ENCODE results near the gene ITGA11. TPM values are rescaled to one million over a fixed set of nuclear protein-coding genes. Genes with fewer than 3 reads are reported as not detected.

The ITGA11 gene
- total and polyA plus RNA-seq, 2 experiments from 2014 or later, result 0.03 to 0.40 TPM

DNA sequence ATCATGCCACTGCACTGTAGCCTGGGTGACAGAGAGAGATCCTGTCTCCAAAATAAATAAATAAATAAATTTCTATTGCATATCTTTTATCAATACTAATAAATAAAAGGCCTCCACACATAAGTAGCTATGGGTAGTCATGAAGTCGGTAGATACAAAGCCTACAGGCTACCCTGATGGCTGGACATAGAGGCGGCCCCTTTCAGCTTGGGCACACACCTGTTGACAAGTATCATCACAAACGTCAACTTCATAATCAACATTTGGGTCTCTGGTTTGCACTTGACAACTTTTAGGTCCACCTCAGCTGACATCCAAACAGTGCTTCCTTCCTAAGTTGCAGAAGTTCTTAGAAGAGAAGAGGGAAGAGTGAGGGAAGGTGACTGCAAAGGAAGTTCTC, 53.4 kb downstream of the ITGA11 start:
- Mint-ChIP-seq H3K36me3 (ENCODE audit: low read depth) (peaks cover 4% of the 10 kb centered on the region; the same call in 1 of the 3 replicates), H3K9me3 (peaks cover 6% of the 10 kb centered on the region; the same call in 2 of the 3 replicates), H3K27me3 (ENCODE audit: insufficient read depth, low read depth, poor library complexity) (peaks cover 7% of the 10 kb centered on the region), H3K4me3 (no peak overlapping the region), H3K27ac (no peak overlapping the region), H3K4me1 (no peaks in the 10 kb centered on the region; the same call in 2 of the 3 replicates)
- Histone ChIP-seq H3F3A (replicated peaks; ENCODE audit: low read depth) (no peaks in the 10 kb centered on the region), H3K9me2 (ENCODE audit: insufficient read depth) (no peaks in the 10 kb centered on the region), H3K27ac (ENCODE audit: low read depth) (no peak overlapping the region), H3K36me3 (ENCODE audit: insufficient read depth) (no peaks in the 10 kb centered on the region), H4K20me1 (replicated peaks; ENCODE audit: insufficient read depth) (no peaks in the 10 kb centered on the region), H3K27me3 (ENCODE audit: insufficient read depth) (no peaks in the 10 kb centered on the region), H3K4me1 (ENCODE audit: insufficient read depth) (no peaks in the 10 kb centered on the region), H3K4me2 (no peak overlapping the region), H2AFZ (no peak overlapping the region), H3K4me3 (no peak overlapping the region), H3K79me2 (replicated peaks; ENCODE audit: insufficient read depth) (no peaks in the 10 kb centered on the region)
- no peak for ATAC-seq
- DNase-seq (ENCODE audit: low spot score), result no peak
- TF ChIP-seq, protein P1, sequence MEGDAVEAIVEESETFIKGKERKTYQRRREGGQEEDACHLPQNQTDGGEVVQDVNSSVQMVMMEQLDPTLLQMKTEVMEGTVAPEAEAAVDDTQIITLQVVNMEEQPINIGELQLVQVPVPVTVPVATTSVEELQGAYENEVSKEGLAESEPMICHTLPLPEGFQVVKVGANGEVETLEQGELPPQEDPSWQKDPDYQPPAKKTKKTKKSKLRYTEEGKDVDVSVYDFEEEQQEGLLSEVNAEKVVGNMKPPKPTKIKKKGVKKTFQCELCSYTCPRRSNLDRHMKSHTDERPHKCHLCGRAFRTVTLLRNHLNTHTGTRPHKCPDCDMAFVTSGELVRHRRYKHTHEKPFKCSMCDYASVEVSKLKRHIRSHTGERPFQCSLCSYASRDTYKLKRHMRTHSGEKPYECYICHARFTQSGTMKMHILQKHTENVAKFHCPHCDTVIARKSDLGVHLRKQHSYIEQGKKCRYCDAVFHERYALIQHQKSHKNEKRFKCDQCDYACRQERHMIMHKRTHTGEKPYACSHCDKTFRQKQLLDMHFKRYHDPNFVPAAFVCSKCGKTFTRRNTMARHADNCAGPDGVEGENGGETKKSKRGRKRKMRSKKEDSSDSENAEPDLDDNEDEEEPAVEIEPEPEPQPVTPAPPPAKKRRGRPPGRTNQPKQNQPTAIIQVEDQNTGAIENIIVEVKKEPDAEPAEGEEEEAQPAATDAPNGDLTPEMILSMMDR (conservative IDR thresholded peaks at IDR 0.05; ENCODE audit: low read depth in 2 of 2), result no peak
- no peak for TF ChIP-seq NANOG (IDR thresholded peaks at IDR 0.05; ENCODE audit: borderline replicate concordance)
- no peak for TF ChIP-seq ETS1 (IDR thresholded peaks at IDR 0.05)
- no peak for TF ChIP-seq EZH2 (IDR thresholded peaks at IDR 0.05; ENCODE audit: low read depth, unreplicated experiment)
- TF ChIP-seq, protein P2, sequence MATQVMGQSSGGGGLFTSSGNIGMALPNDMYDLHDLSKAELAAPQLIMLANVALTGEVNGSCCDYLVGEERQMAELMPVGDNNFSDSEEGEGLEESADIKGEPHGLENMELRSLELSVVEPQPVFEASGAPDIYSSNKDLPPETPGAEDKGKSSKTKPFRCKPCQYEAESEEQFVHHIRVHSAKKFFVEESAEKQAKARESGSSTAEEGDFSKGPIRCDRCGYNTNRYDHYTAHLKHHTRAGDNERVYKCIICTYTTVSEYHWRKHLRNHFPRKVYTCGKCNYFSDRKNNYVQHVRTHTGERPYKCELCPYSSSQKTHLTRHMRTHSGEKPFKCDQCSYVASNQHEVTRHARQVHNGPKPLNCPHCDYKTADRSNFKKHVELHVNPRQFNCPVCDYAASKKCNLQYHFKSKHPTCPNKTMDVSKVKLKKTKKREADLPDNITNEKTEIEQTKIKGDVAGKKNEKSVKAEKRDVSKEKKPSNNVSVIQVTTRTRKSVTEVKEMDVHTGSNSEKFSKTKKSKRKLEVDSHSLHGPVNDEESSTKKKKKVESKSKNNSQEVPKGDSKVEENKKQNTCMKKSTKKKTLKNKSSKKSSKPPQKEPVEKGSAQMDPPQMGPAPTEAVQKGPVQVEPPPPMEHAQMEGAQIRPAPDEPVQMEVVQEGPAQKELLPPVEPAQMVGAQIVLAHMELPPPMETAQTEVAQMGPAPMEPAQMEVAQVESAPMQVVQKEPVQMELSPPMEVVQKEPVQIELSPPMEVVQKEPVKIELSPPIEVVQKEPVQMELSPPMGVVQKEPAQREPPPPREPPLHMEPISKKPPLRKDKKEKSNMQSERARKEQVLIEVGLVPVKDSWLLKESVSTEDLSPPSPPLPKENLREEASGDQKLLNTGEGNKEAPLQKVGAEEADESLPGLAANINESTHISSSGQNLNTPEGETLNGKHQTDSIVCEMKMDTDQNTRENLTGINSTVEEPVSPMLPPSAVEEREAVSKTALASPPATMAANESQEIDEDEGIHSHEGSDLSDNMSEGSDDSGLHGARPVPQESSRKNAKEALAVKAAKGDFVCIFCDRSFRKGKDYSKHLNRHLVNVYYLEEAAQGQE (IDR thresholded peaks at IDR 0.05; ENCODE audit: unreplicated experiment), result no peak
- no peak for TF ChIP-seq POLR2AphosphoS5 (IDR thresholded peaks at IDR 0.05; ENCODE audit: low read depth)
- TF ChIP-seq ZNF114 (CRISPR knock-in tag; IDR thresholded peaks at IDR 0.05), result no peak
- no peak for TF ChIP-seq CREB1 (CRISPR knock-in tag; IDR thresholded peaks at IDR 0.05; ENCODE audit: low read depth)
- TF ChIP-seq JUNB (IDR thresholded peaks at IDR 0.05; ENCODE audit: unreplicated experiment), result no peak
- TF ChIP-seq ZNF331 (CRISPR knock-in tag; IDR thresholded peaks at IDR 0.05; ENCODE audit: low read depth), result no peak
- TF ChIP-seq, protein P3, sequence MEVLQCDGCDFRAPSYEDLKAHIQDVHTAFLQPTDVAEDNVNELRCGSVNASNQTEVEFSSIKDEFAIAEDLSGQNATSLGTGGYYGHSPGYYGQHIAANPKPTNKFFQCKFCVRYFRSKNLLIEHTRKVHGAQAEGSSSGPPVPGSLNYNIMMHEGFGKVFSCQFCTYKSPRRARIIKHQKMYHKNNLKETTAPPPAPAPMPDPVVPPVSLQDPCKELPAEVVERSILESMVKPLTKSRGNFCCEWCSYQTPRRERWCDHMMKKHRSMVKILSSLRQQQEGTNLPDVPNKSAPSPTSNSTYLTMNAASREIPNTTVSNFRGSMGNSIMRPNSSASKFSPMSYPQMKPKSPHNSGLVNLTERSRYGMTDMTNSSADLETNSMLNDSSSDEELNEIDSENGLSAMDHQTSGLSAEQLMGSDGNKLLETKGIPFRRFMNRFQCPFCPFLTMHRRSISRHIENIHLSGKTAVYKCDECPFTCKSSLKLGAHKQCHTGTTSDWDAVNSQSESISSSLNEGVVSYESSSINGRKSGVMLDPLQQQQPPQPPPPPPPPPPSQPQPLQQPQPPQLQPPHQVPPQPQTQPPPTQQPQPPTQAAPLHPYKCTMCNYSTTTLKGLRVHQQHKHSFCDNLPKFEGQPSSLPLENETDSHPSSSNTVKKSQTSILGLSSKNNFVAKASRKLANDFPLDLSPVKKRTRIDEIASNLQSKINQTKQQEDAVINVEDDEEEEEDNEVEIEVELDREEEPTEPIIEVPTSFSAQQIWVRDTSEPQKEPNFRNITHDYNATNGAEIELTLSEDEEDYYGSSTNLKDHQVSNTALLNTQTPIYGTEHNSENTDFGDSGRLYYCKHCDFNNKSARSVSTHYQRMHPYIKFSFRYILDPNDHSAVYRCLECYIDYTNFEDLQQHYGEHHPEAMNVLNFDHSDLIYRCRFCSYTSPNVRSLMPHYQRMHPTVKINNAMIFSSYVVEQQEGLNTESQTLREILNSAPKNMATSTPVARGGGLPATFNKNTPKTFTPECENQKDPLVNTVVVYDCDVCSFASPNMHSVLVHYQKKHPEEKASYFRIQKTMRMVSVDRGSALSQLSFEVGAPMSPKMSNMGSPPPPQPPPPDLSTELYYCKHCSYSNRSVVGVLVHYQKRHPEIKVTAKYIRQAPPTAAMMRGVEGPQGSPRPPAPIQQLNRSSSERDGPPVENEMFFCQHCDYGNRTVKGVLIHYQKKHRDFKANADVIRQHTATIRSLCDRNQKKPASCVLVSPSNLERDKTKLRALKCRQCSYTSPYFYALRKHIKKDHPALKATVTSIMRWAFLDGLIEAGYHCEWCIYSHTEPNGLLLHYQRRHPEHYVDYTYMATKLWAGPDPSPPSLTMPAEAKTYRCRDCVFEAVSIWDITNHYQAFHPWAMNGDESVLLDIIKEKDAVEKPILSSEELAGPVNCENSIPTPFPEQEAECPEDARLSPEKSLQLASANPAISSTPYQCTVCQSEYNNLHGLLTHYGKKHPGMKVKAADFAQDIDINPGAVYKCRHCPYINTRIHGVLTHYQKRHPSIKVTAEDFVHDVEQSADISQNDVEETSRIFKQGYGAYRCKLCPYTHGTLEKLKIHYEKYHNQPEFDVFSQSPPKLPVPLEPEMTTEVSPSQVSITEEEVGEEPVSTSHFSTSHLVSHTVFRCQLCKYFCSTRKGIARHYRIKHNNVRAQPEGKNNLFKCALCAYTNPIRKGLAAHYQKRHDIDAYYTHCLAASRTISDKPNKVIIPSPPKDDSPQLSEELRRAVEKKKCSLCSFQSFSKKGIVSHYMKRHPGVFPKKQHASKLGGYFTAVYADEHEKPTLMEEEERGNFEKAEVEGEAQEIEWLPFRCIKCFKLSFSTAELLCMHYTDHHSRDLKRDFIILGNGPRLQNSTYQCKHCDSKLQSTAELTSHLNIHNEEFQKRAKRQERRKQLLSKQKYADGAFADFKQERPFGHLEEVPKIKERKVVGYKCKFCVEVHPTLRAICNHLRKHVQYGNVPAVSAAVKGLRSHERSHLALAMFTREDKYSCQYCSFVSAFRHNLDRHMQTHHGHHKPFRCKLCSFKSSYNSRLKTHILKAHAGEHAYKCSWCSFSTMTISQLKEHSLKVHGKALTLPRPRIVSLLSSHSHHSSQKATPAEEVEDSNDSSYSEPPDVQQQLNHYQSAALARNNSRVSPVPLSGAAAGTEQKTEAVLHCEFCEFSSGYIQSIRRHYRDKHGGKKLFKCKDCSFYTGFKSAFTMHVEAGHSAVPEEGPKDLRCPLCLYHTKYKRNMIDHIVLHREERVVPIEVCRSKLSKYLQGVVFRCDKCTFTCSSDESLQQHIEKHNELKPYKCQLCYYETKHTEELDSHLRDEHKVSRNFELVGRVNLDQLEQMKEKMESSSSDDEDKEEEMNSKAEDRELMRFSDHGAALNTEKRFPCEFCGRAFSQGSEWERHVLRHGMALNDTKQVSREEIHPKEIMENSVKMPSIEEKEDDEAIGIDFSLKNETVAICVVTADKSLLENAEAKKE (CRISPR knock-in tag; IDR thresholded peaks at IDR 0.05), result no peak
- no peak for TF ChIP-seq STAT1 (IDR thresholded peaks at IDR 0.05; ENCODE audit: unreplicated experiment)
- no peak for TF ChIP-seq EZH2phosphoT487 (IDR thresholded peaks at IDR 0.05; ENCODE audit: unreplicated experiment)

Data from GM23338 (cell line).